H1 (cell line): ENCODE data around the gene MRPS27. TPM values are rescaled to one million over a fixed set of nuclear protein-coding genes. Genes with fewer than 3 reads are reported as not detected.

ENCODE experiments used
- CTCF ChIA-PET: fragments of 300-600 bp; sonication (Branson Sonifier 250); formaldehyde crosslinking; loops from one replicate; lab custom pipeline; 2021; ENCODE audit not compliant: partially characterized antibody; lab: Charles Lee
- POLR2A ChIA-PET: fragments of 300-600 bp; sonication (Branson Sonifier 250); formaldehyde crosslinking; loops from one replicate; lab custom pipeline; 2021; ENCODE audit warnings: inconsistent platforms; ENCODE audit not compliant: partially characterized antibody; lab: Charles Lee
- DNase-seq, 2 experiments: peaks; one replicate each; pipeline versions ENCODE4 v3.0.0 to v3.0.0-alpha.2; 2010 to 2022; ENCODE audit warnings: low spot score in 2 of 2, low read depth in 1 of 2, mixed read lengths in 1 of 2
- FAIRE-seq: peaks from 2 replicates; lab custom pipeline; 2011; peaks lifted over from hg19 to GRCh38; lab: Jason Lieb, UNC
- H2AFZ ChIP-seq: 2 replicates; pipeline ENCODE4 v1.8.1; 2012; ENCODE audit warnings: low read length, inconsistent platforms
- H2AK5ac ChIP-seq: 2 replicates; pipeline ENCODE4 v1.6.1; 2013; ENCODE audit warnings: low read depth, low read length
- H2BK120ac ChIP-seq: replicated peaks from 2 replicates; pipeline ENCODE3; 2013; ENCODE audit warnings: low read depth, low read length, inconsistent platforms
- H2BK12ac ChIP-seq: 2 replicates; pipeline ENCODE4 v1.6.1; 2013; ENCODE audit warnings: low read depth, low read length
- H2BK15ac ChIP-seq: 2 replicates; pipeline ENCODE4 v1.6.1; 2013; ENCODE audit warnings: low read length
- H2BK20ac ChIP-seq: 2 replicates; pipeline ENCODE4 v1.6.1; 2013; ENCODE audit warnings: low read length
- H2BK5ac ChIP-seq: 2 replicates; pipeline ENCODE4 v1.6.1; 2013; ENCODE audit warnings: low read depth, low read length
- H3K14ac ChIP-seq: 2 replicates; pipeline ENCODE4 v1.6.1; 2013; ENCODE audit warnings: inconsistent platforms; ENCODE audit not compliant: insufficient read length
- H3K18ac ChIP-seq: 2 replicates; pipeline ENCODE4 v1.6.1; 2013; ENCODE audit warnings: low read length; ENCODE audit errors: extremely low read depth
- H3K23ac ChIP-seq: 2 replicates; pipeline ENCODE4 v1.6.1; 2013; ENCODE audit warnings: inconsistent platforms; ENCODE audit not compliant: insufficient read length
- H3K23me2 ChIP-seq: 2 replicates; pipeline ENCODE4 v1.6.1; 2013; ENCODE audit warnings: low read depth, low read length
- H3K27ac ChIP-seq: 2 replicates; pipeline ENCODE4 v1.6.1; 2011; ENCODE audit warnings: low read depth, low read length, inconsistent platforms
- H3K27me3 ChIP-seq, 4 experiments: replicated peaks in 1 of 4; 1 replicate in 1 of 4; 2 replicates in 3 of 4; pipeline versions ENCODE4 v1.6.1 to v1.8.1; 2011 to 2013; ENCODE audit warnings: low read length in 3 of 4, mild to moderate bottlenecking in 3 of 4, inconsistent platforms in 2 of 4, mixed read lengths in 2 of 4, moderate library complexity in 1 of 4; ENCODE audit not compliant: control insufficient read depth in 3 of 4, insufficient read depth in 3 of 4; ENCODE audit errors: extremely low read depth in 1 of 4
- H3K36me3 ChIP-seq, 4 experiments: 2 replicates each; pipeline versions ENCODE4 v1.6.1 to v1.8.1; 2011 to 2013; ENCODE audit warnings: mild to moderate bottlenecking in 4 of 4, low read length in 3 of 4, moderate library complexity in 2 of 4, control low read depth in 1 of 4, inconsistent platforms in 1 of 4; ENCODE audit not compliant: insufficient read depth in 4 of 4, control insufficient read depth in 2 of 4
- H3K4ac ChIP-seq: replicated peaks from 2 replicates; pipeline ENCODE3; 2013; ENCODE audit warnings: low read length, low read depth, mixed read lengths, inconsistent platforms; ENCODE audit not compliant: insufficient read length
- H3K4me1 ChIP-seq, 4 experiments: replicated peaks in 1 of 4; 1 replicate in 1 of 4; 2 replicates in 3 of 4; pipeline versions ENCODE4 v1.6.1 to v1.8.1; 2011 to 2013; ENCODE audit warnings: low read length in 3 of 4, inconsistent platforms in 2 of 4, mixed read lengths in 1 of 4; ENCODE audit not compliant: insufficient read depth in 4 of 4, control insufficient read depth in 3 of 4
- H3K4me2 ChIP-seq, 2 experiments: 2 replicates each; pipeline versions ENCODE4 v1.6.1 to v1.8.1; 2011 to 2013; ENCODE audit warnings: low read depth in 2 of 2, low read length in 2 of 2, control low read depth in 1 of 2, inconsistent platforms in 1 of 2, mild to moderate bottlenecking in 1 of 2; ENCODE audit not compliant: insufficient read depth in 1 of 2
- H3K4me3 ChIP-seq, 4 experiments: fragments of 200-600, 300-600 bp in 1 of 4; sonication (generic), shearing (Covaris generic), sonication (Bioruptor Twin) in 1 of 4; 2 replicates each; pipeline versions ENCODE4 v1.5.1 to v1.8.1; 2011 to 2016; ENCODE audit warnings: low read length in 4 of 4, low read depth in 3 of 4, control low read depth in 2 of 4, inconsistent platforms in 2 of 4, mild to moderate bottlenecking in 2 of 4, mixed read lengths in 1 of 4, moderate library complexity in 1 of 4; ENCODE audit not compliant: insufficient read depth in 2 of 4; ENCODE audit errors: extremely low read depth in 1 of 4
- H3K56ac ChIP-seq: replicated peaks from 2 replicates; pipeline ENCODE3; 2013; ENCODE audit warnings: low read depth, mild to moderate bottlenecking, mixed read lengths, low read length, inconsistent platforms; ENCODE audit not compliant: insufficient read length
- H3K79me1 ChIP-seq: 2 replicates; pipeline ENCODE4 v1.6.1; 2013; ENCODE audit warnings: low read depth, low read length, control low read depth
- H3K79me2 ChIP-seq, 2 experiments: 2 replicates each; pipeline versions ENCODE4 v1.6.1 to v1.8.1; 2012 to 2013; ENCODE audit warnings: low read length in 2 of 2, mild to moderate bottlenecking in 2 of 2, inconsistent platforms in 1 of 2; ENCODE audit not compliant: insufficient read depth in 2 of 2, control insufficient read depth in 1 of 2
- H3K9ac ChIP-seq, 4 experiments: replicated peaks in 1 of 4; 1 replicate in 1 of 4; 2 replicates in 3 of 4; pipeline versions ENCODE4 v1.6.1 to v1.8.1; 2011 to 2013; ENCODE audit warnings: low read depth in 3 of 4, low read length in 3 of 4, control low read depth in 2 of 4, mild to moderate bottlenecking in 2 of 4, moderate library complexity in 2 of 4, inconsistent platforms in 1 of 4; ENCODE audit errors: extremely low read depth in 1 of 4
- H3K9me3 ChIP-seq, 2 experiments: 2 replicates each; pipeline versions ENCODE4 v1.6.1 to v1.8.1; 2012 to 2013; ENCODE audit warnings: mild to moderate bottlenecking in 2 of 2, moderate library complexity in 2 of 2, control low read depth in 1 of 2, inconsistent platforms in 1 of 2, low read depth in 1 of 2, low read length in 1 of 2, mixed read lengths in 1 of 2; ENCODE audit not compliant: insufficient read depth in 2 of 2
- H4K20me1 ChIP-seq, 2 experiments: replicated peaks in 1 of 2; 2 replicates each; pipeline versions ENCODE3 to v1.8.1; 2011 to 2013; ENCODE audit warnings: inconsistent platforms in 2 of 2, low read length in 2 of 2, mild to moderate bottlenecking in 1 of 2; ENCODE audit not compliant: insufficient read depth in 2 of 2, control insufficient read depth in 1 of 2
- H4K5ac ChIP-seq: 2 replicates; pipeline ENCODE4 v1.6.1; 2013; ENCODE audit warnings: low read length, low read depth, mixed read lengths, inconsistent platforms; ENCODE audit not compliant: insufficient read length
- H4K8ac ChIP-seq: 2 replicates; pipeline ENCODE4 v1.8.0; 2013; ENCODE audit warnings: mild to moderate bottlenecking, moderate library complexity, low read length, inconsistent platforms; ENCODE audit not compliant: insufficient read depth; ENCODE audit errors: extremely low read depth
- H4K91ac ChIP-seq: replicated peaks from 2 replicates; pipeline ENCODE3; 2013; ENCODE audit warnings: low read length, mixed read lengths, inconsistent platforms; ENCODE audit not compliant: insufficient read length
- RNF2 ChIP-seq: fragments of 200-900, 300-1000 bp; sonication (generic); IDR thresholded peaks from 2 replicates; pipeline ENCODE4 v1.7.1; 2016; ENCODE audit warnings: borderline replicate concordance, low read depth, mild to moderate bottlenecking, antibody characterized with exemption, low read length; ENCODE audit not compliant: poor library complexity, severe bottlenecking; ENCODE audit errors: missing control alignments
- WGBS, 2 experiments: shearing (Covaris generic) in 1 of 2; methylation state at CpG; one replicate each; pipeline versions ENCODE4 v1.1.6 to v1.1.7; 2013 to 2015; ENCODE audit warnings: low lambda C conversion rate in 2 of 2, mixed read lengths in 2 of 2, inconsistent platforms in 1 of 2, low coverage in 1 of 2, missing lambda C conversion rate in 1 of 2; ENCODE audit not compliant: insufficient replicate concordance in 2 of 2, insufficient coverage in 1 of 2, insufficient read length in 1 of 2; ENCODE audit errors: extremely low coverage in 1 of 2, missing lambda C conversion rate in 1 of 2; 5-methylcytosine and 5-hydroxymethylcytosine counted together
- polyA plus RNA-seq, 7 experiments: library from polyadenylated mRNA; depleted of rRNA in 3 of 7; stranded (reverse) in 5 of 7; unstranded in 2 of 7; fragments of >200 nt in 5 of 7; fragments of 200-250 nt in 2 of 7; gene quantifications; 1 replicate in 5 of 7; 2 replicates in 1 of 7; 4 replicates in 1 of 7; pipeline versions ENCODE4 v1.2.1 to v1.2.3, GENCODE V29; 2011 to 2013; ENCODE audit warnings: missing spikeins in 2 of 7, mixed read lengths in 2 of 7
- total RNA-seq: library from RNA; stranded (reverse); fragmentation: NEBNext Ultra II Directional; extraction: Animal tissue kit (Norgen Biotek cat#: 25700); gene quantifications from 2 replicates; pipeline ENCODE4 v1.2.1, GENCODE V29; 2021

Gene MRPS27
- total and polyA plus RNA-seq, 2 of the 8 experiments (the other 6 are each of a cell fraction or from before 2014, with no cell fraction given): 93.2 to 102 TPM

GRCh38 chr5:72224946-72225463, 95.0 kb downstream of the MRPS27 start:
- POLR2A ChIA-PET: no interaction called here
- Histone ChIP-seq H2BK15ac (no peak overlapping the region), H2BK12ac (no peak overlapping the region), H3K18ac (no peak overlapping the region), H3K23me2 (no peaks in the 10 kb centered on the region), H3K23ac (no peak overlapping the region), H3K27ac (no peak overlapping the region), H3K36me3 (peaks cover 15 to 57% (median 44%) of the 10 kb centered on the region in 4 experiments; a peak in 7 of 8 replicates), H2AFZ (no peak overlapping the region), H3K14ac (no peak overlapping the region), H2AK5ac (no peak overlapping the region), H3K4me2 (no peak overlapping the region), H3K56ac (no peak overlapping the region), H2BK20ac (no peak overlapping the region), H3K9me3 (no peaks in the 10 kb centered on the region), H3K79me2 (no peaks in the 10 kb centered on the region), H2BK120ac (no peak overlapping the region), H2BK5ac (no peak overlapping the region), H3K4me1 (no peaks in the 10 kb centered on the region), H4K5ac (no peak overlapping the region), H4K8ac (no peak overlapping the region), H3K4me3 (no peak overlapping the region), H4K91ac (no peak overlapping the region), H3K27me3 (no peaks in the 10 kb centered on the region), H3K9ac (no peak overlapping the region), H3K4ac (no peak overlapping the region), H3K79me1 (no peaks in the 10 kb centered on the region; the same call in 1 of the 2 replicates), H4K20me1 (no peaks in the 10 kb centered on the region)
- CTCF ChIA-PET: interaction anchor here (0.7 to 1.5 kb wide), 3 partner anchors 20 to 70 kb away, joined by 3 to 7 read pairs (median 3); no protein-coding TSS in a partner anchor
- FAIRE-seq (no peak), DNase-seq (no peak)
- no peak for TF ChIP-seq RNF2
- WGBS, 2 experiments: 93% methylated on average over 3 of the region's 3 CpGs; no CpG with 5 or more reads in 1 of the 2 experiments
